ENCODE results near the gene STAT5A. TPM values are rescaled to one million over a fixed set of nuclear protein-coding genes. Genes with fewer than 3 reads are reported as not detected.
"Not testable (repeated sequence)": the region's sequence is repeated elsewhere in the genome, so short reads cannot be mapped to it uniquely, and the experiment has no call there.

Gene STAT5A
- 45.5 and 47.7 TPM in 2 replicates for total RNA-seq
- long read RNA-seq, partial matches to known transcripts, result 27 of 37 reads
- long read RNA-seq, other reads (novel, unspliced or antisense), result 7 of 37 reads

DNA sequence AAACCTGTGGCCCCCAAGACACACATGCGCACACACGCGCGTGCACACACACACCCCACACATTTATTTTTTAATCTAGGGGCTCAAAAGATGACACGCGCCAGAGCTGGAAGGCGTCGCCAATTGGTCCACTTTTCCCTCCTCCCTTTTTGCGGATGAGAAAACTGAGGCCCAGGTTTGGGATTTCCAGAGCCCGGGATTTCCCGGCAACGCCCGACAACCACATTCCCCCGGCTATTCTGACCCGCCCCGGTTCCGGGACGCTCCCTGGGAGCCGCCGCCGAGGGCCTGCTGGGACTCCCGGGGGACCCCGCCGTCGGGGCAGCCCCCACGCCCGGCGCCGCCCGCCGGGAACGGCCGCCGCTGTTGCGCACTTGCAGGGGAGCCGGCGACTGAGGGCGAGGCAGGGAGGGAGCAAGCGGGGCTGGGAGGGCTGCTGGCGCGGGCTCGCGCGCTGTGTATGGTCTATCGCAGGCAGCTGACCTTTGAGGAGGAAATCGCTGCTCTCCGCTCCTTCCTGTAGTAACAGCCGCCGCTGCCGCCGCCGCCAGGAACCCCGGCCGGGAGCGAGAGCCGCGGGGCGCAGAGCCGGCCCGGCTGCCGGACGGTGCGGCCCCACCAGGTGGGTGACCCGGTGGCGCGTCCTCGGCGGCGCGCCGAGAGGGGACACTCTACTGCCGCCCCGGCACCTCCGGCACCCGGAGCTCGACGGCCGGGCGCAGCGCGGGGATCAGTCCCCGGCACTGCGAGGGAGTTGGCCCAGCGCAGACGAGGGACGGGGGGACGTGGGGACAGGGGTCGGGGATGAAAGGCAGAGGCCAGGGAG is at the start of gene STAT5A:
Gene STAT5A, plus strand, starts transcription at position 522 of the 826 bp plus-strand sequence. CDS start 914 bp downstream, outside the sequence.
- Mint-ChIP-seq H3K4me1 (ENCODE audit: unreplicated experiment) (peaks cover 67% of the 10 kb centered on the region), H3K27ac (ENCODE audit: unreplicated experiment) (peak within 1 kb of the TSS; percentile 91), H3K4me3 (ENCODE audit: unreplicated experiment) (peak within 1 kb of the TSS; percentile 75), H3K9me3 (ENCODE audit: unreplicated experiment) (no peaks in the 10 kb centered on the region), H3K27me3 (ENCODE audit: unreplicated experiment) (no peaks in the 10 kb centered on the region), H3K36me3 (ENCODE audit: unreplicated experiment) (no peaks in the 10 kb centered on the region)
- peak; percentile 92 for DNase-seq (ENCODE audit: extremely low spot score, unreplicated experiment)
- TF ChIP-seq CTCF (IDR thresholded peaks at IDR 0.05), result no peak

GRCh38 chr17:42239576-42239975 is 48.7 kb upstream of the STAT5A start:
- H3K9me3 Mint-ChIP-seq (ENCODE audit: unreplicated experiment); DNase-seq (ENCODE audit: extremely low spot score, unreplicated experiment); H3K36me3 Mint-ChIP-seq (ENCODE audit: unreplicated experiment); H3K27me3 Mint-ChIP-seq (ENCODE audit: unreplicated experiment); H3K27ac Mint-ChIP-seq (ENCODE audit: unreplicated experiment); H3K4me3 Mint-ChIP-seq (ENCODE audit: unreplicated experiment): not testable (repeated sequence)
- peaks cover 18% of the 10 kb centered on the region for H3K4me1 Mint-ChIP-seq (ENCODE audit: unreplicated experiment)

DNA sequence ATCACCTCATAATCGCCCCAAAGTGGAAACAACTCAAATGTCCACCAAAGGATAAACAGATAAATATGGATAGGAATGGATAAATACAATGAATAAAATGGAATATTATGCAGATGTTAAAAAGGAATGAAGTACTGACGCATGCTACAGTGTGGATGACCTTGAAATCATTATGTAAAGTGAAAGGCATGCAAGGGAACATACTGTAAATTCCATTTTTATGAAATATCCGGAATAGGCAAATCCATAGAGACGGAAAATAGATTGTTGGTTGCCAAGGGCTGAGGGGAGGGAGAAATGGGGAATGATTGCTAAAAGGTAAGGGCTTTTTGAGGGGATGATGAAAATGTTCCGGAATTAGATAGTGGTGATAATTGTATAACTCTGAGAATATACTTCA is 48.1 kb upstream of the STAT5A start:
- Mint-ChIP-seq H3K9me3 (ENCODE audit: unreplicated experiment) (no peaks in the 10 kb centered on the region), H3K4me1 (ENCODE audit: unreplicated experiment) (peaks cover 18% of the 10 kb centered on the region), H3K27ac (ENCODE audit: unreplicated experiment) (no peak overlapping the region), H3K36me3 (ENCODE audit: unreplicated experiment) (peaks cover 2% of the 10 kb centered on the region), H3K4me3 (ENCODE audit: unreplicated experiment) (no peak overlapping the region), H3K27me3 (ENCODE audit: unreplicated experiment) (no peaks in the 10 kb centered on the region)
- DNase-seq (ENCODE audit: extremely low spot score, unreplicated experiment), result no peak
- no peak for TF ChIP-seq CTCF (IDR thresholded peaks at IDR 0.05)

GRCh38 chr17:42240863-42241262 is 47.4 kb upstream of the STAT5A start:
- H3K4me1 Mint-ChIP-seq (ENCODE audit: unreplicated experiment), result peaks cover 18% of the 10 kb centered on the region
- H3K27ac Mint-ChIP-seq (ENCODE audit: unreplicated experiment); H3K4me3 Mint-ChIP-seq (ENCODE audit: unreplicated experiment); DNase-seq (ENCODE audit: extremely low spot score, unreplicated experiment); H3K9me3 Mint-ChIP-seq (ENCODE audit: unreplicated experiment); H3K36me3 Mint-ChIP-seq (ENCODE audit: unreplicated experiment); H3K27me3 Mint-ChIP-seq (ENCODE audit: unreplicated experiment): not testable (repeated sequence)

- H3K27me3 Mint-ChIP-seq (ENCODE audit: unreplicated experiment), result no peaks in the 10 kb centered on the region
- no peak for TF ChIP-seq CTCF (IDR thresholded peaks at IDR 0.05)
- H3K27ac Mint-ChIP-seq (ENCODE audit: unreplicated experiment), result no peak overlapping the region
- DNase-seq (ENCODE audit: extremely low spot score, unreplicated experiment), result no peak
- peaks cover 3% of the 10 kb centered on the region for H3K36me3 Mint-ChIP-seq (ENCODE audit: unreplicated experiment)
- peaks cover 23% of the 10 kb centered on the region for H3K4me1 Mint-ChIP-seq (ENCODE audit: unreplicated experiment)
- no peak overlapping the region for H3K4me3 Mint-ChIP-seq (ENCODE audit: unreplicated experiment)
- no peaks in the 10 kb centered on the region for H3K9me3 Mint-ChIP-seq (ENCODE audit: unreplicated experiment)
These were observed 46.4 kb upstream of the STAT5A start for GRCh38 chr17:42241871-42242270.

- no peak for DNase-seq (ENCODE audit: extremely low spot score, unreplicated experiment)
- Mint-ChIP-seq H3K9me3 (ENCODE audit: unreplicated experiment) (no peaks in the 10 kb centered on the region), H3K4me1 (ENCODE audit: unreplicated experiment) (peaks cover 32% of the 10 kb centered on the region), H3K27me3 (ENCODE audit: unreplicated experiment) (no peaks in the 10 kb centered on the region), H3K36me3 (ENCODE audit: unreplicated experiment) (peaks cover 3% of the 10 kb centered on the region), H3K27ac (ENCODE audit: unreplicated experiment) (peak overlapping the region; percentile 17), H3K4me3 (ENCODE audit: unreplicated experiment) (no peak overlapping the region)
- no peak for TF ChIP-seq CTCF (IDR thresholded peaks at IDR 0.05)
These were observed 44.8 kb upstream of the STAT5A start for GRCh38 chr17:42243493-42243982.

- H3K27ac Mint-ChIP-seq (ENCODE audit: unreplicated experiment); H3K27me3 Mint-ChIP-seq (ENCODE audit: unreplicated experiment); H3K36me3 Mint-ChIP-seq (ENCODE audit: unreplicated experiment); H3K9me3 Mint-ChIP-seq (ENCODE audit: unreplicated experiment); DNase-seq (ENCODE audit: extremely low spot score, unreplicated experiment); H3K4me3 Mint-ChIP-seq (ENCODE audit: unreplicated experiment): not testable (repeated sequence)
- H3K4me1 Mint-ChIP-seq (ENCODE audit: unreplicated experiment), result peaks cover 33% of the 10 kb centered on the region
These were observed 44.2 kb upstream of the STAT5A start for GRCh38 chr17:42244116-42244515.

DNA sequence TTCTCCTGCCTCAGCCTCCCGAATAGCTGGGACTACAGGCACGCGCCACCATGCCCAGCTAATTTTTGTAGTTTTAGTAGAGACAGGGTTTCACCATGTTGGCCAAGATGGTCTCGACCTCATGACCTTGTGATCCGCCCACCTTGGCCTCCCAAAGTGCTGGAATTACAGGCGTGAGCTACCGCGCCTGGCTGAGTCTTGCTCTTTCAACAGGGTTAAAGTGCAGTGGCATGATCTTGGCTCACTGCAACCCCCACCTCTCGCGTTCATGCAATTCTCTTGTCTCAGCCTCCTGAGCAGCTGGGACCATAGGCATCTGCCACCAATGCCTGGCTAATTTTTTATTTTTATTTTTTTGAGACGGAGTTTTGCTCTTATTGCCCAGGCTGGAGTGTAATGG is 43.1 kb upstream of the STAT5A start:
- peaks cover 35% of the 10 kb centered on the region for H3K4me1 Mint-ChIP-seq (ENCODE audit: unreplicated experiment)
- not testable (repeated sequence) for H3K9me3 Mint-ChIP-seq (ENCODE audit: unreplicated experiment); DNase-seq (ENCODE audit: extremely low spot score, unreplicated experiment); H3K27me3 Mint-ChIP-seq (ENCODE audit: unreplicated experiment); H3K27ac Mint-ChIP-seq (ENCODE audit: unreplicated experiment); H3K4me3 Mint-ChIP-seq (ENCODE audit: unreplicated experiment); H3K36me3 Mint-ChIP-seq (ENCODE audit: unreplicated experiment)
